PC-9 (cell line): ENCODE results near the gene SYT7. TPM values are rescaled to one million over a fixed set of nuclear protein-coding genes. Genes with fewer than 3 reads are reported as not detected.

Experiments used
- BruUV-seq: library from RNA; stranded (reverse); fragments of 400-500 nt; replicated peaks from 2 replicates; lab custom pipeline; 2021; lab: Mats Ljungman, UMichigan
- CTCF ChIA-PET: fragments of 300-600 bp; sonication (Branson Sonifier 250); formaldehyde crosslinking; loops from one replicate; lab custom pipeline; 2022; ENCODE audit warnings: antibody characterized with exemption; lab: Charles Lee
- POLR2A ChIA-PET: fragments of 300-600 bp; sonication (Branson Sonifier 250); formaldehyde crosslinking; loops from one replicate; lab custom pipeline; 2022; ENCODE audit warnings: antibody characterized with exemption; ENCODE audit not compliant: unreplicated experiment; lab: Charles Lee
- DNase-seq, 2 experiments: peaks; one replicate each; pipeline versions ENCODE4 v3.0.0 to v3.0.0-alpha.2; 2015 to 2022; ENCODE audit warnings: mixed read lengths in 1 of 2
- H2AFZ ChIP-seq: fragments of 200-600 bp; sonication (generic); 2 replicates; pipeline ENCODE4 v1.8.1; 2017; ENCODE audit warnings: antibody characterized with exemption
- H3F3A ChIP-seq: fragments of 200-600 bp; sonication (generic); 2 replicates; pipeline ENCODE4 v1.8.1; 2017; ENCODE audit warnings: antibody characterized with exemption, mild to moderate bottlenecking, low read depth; ENCODE audit not compliant: insufficient read depth
- H3K27ac ChIP-seq: fragments of 200-600 bp; sonication (generic); 2 replicates; pipeline ENCODE4 v1.6.1; 2016; ENCODE audit warnings: mixed run types
- H3K27me3 ChIP-seq: fragments of 200-600 bp; sonication (generic); 2 replicates; pipeline ENCODE4 v1.6.1; 2016; ENCODE audit warnings: low read depth, mixed run types; ENCODE audit not compliant: insufficient read depth
- H3K36me3 ChIP-seq: fragments of 200-600 bp; sonication (generic); 2 replicates; pipeline ENCODE4 v1.6.1; 2016; ENCODE audit warnings: low read depth, mixed run types
- H3K4me1 ChIP-seq: fragments of 200-600 bp; sonication (generic); replicated peaks from 2 replicates; pipeline ENCODE4 v1.6.1; 2016; ENCODE audit warnings: mixed run types; ENCODE audit not compliant: insufficient read depth
- H3K4me2 ChIP-seq: fragments of 200-600 bp; sonication (generic); 2 replicates; pipeline ENCODE4 v1.6.1; 2017; ENCODE audit warnings: mixed run types
- H3K4me3 ChIP-seq: fragments of 200-600 bp; sonication (generic); 2 replicates; pipeline ENCODE4 v1.6.1; 2016; ENCODE audit warnings: mixed run types
- H3K79me2 ChIP-seq: fragments of 200-600 bp; sonication (generic); 2 replicates; pipeline ENCODE4 v1.6.1; 2017; ENCODE audit warnings: low read depth, mixed run types
- H3K9me2 ChIP-seq: fragments of 200-600 bp; sonication (generic); 2 replicates; pipeline ENCODE4 v1.8.1; 2017; ENCODE audit warnings: mild to moderate bottlenecking; ENCODE audit not compliant: insufficient read depth
- H3K9me3 ChIP-seq: fragments of 200-600 bp; sonication (generic); 2 replicates; pipeline ENCODE4 v1.8.1; 2016; ENCODE audit warnings: low read depth; ENCODE audit not compliant: insufficient read depth
- H4K20me1 ChIP-seq: fragments of 200-600 bp; sonication (generic); 2 replicates; pipeline ENCODE4 v1.8.1; 2017; ENCODE audit not compliant: insufficient read depth
- EZH2 ChIP-seq: fragments of 200-600 bp; sonication (generic); IDR thresholded peaks from 2 replicates; pipeline ENCODE4 v1.8.0; 2017; ENCODE audit warnings: antibody characterized with exemption, low read depth
- intact Hi-C: fragments of 100-400 bp; cut with micrococcal nuclease; formaldehyde crosslinking; loops from one replicate; pipeline ENCODE4 v1.10.0; 2022; ENCODE audit not compliant: unreplicated experiment
- total RNA-seq: library from RNA; stranded (reverse); gene quantifications from 2 replicates; pipeline ENCODE4 v1.2.3, GENCODE V29; 2021
- TF ChIP-seq, protein P1 (sequence below): fragments of 200-600 bp; sonication (generic); conservative IDR thresholded peaks from 2 replicates; pipeline ENCODE4 v1.6.1; 2017; ENCODE audit warnings: mixed run types, antibody characterized with exemption, mild to moderate bottlenecking, moderate library complexity

The SYT7 gene
- total RNA-seq, 1 experiment from 2014 or later = 4.0 TPM

DNA sequence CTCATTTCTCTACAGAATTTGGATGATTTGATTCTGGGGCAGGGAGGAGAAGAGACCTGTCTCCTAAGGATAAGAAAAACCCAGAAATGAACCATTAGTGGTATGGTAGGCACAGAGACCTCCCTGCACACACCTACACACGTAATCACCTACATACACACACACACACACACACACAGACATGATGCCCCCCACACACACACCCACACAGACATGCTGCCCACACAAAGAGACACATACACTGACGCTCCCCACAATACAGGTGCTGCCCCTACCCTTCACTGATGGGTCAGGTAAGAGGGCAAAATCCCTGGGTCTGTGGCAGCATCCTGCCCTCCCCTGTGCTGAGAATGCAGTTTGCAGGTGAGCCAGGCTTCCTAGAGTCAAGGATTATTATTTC is 1.1 kb upstream of the SYT7 start:
- Histone ChIP-seq H3F3A (no peaks in the 10 kb centered on the region), H3K79me2 (no peaks in the 10 kb centered on the region)

DNA sequence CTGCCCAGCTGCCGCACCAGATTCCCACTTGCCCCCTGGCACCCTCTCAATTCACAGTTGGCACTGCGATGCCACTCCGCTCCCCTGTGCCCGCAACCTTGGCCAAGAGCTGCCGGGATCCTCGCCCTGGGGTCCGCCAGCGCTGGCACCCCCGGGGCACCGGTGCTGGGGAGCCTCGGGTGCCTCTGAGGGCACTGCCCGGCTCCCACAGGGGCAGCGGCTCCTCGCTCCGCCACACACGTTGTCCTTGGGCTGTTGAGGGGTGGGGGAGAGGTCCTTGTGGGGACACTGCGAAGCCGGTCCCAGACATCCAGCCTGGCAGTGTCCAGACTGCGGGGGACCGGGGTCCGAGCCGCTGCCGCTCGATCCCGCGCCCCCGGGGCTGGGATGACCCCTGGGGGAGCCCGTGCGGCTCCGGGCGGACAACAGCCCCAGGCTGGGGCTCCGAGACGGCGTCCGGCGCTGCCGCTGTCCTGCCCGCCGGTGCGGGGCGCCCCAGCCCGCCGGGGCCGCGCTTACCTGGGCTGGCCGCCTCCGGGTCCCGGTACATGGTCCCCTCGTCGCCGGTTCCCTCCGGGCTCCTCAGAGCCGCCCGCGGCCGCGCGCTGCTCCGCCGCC is 496 bp downstream of the SYT7 start:
- no peak overlapping the region; the same call in 1 of the 2 replicates for H2AFZ ChIP-seq
- H3K4me3 ChIP-seq = peak overlapping the region; percentile 57; the same call in 1 of the 2 replicates
- intact Hi-C loops = no loop called here
- H3K4me1 ChIP-seq = peaks cover 4% of the 10 kb centered on the region; the same call in 1 of the 2 replicates
- POLR2A ChIA-PET = interaction anchor here (0.7 kb wide), 1 partner anchor 67 kb away, joined by 4 read pairs; no protein-coding TSS in a partner anchor
- no peaks in the 10 kb centered on the region for H3K36me3 ChIP-seq
- peaks cover 5% of the 10 kb centered on the region for H4K20me1 ChIP-seq
- CTCF ChIA-PET = no interaction called here
- no TSS peak for BruUV-seq
- peak overlapping the region; percentile 87 for H3K4me2 ChIP-seq
- H3K79me2 ChIP-seq = no peaks in the 10 kb centered on the region
- no peaks in the 10 kb centered on the region for H3F3A ChIP-seq
- DNase-seq = peak in 1 of 2 experiments; percentile 55
- no peaks in the 10 kb centered on the region for H3K9me2 ChIP-seq
- no peaks in the 10 kb centered on the region for H3K9me3 ChIP-seq
- H3K27ac ChIP-seq = no peak overlapping the region
- H3K27me3 ChIP-seq = peaks cover 34% of the 10 kb centered on the region
- TF ChIP-seq, protein P1, sequence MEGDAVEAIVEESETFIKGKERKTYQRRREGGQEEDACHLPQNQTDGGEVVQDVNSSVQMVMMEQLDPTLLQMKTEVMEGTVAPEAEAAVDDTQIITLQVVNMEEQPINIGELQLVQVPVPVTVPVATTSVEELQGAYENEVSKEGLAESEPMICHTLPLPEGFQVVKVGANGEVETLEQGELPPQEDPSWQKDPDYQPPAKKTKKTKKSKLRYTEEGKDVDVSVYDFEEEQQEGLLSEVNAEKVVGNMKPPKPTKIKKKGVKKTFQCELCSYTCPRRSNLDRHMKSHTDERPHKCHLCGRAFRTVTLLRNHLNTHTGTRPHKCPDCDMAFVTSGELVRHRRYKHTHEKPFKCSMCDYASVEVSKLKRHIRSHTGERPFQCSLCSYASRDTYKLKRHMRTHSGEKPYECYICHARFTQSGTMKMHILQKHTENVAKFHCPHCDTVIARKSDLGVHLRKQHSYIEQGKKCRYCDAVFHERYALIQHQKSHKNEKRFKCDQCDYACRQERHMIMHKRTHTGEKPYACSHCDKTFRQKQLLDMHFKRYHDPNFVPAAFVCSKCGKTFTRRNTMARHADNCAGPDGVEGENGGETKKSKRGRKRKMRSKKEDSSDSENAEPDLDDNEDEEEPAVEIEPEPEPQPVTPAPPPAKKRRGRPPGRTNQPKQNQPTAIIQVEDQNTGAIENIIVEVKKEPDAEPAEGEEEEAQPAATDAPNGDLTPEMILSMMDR = no peak; the same call in 1 of the 2 replicates
- no peak for TF ChIP-seq EZH2

More for the DNA sequence above, 1.1 kb upstream of the SYT7 start:
- H3K4me3 ChIP-seq = no peak overlapping the region
- H3K9me3 ChIP-seq = no peaks in the 10 kb centered on the region
- no peak for DNase-seq
- intact Hi-C loops = loop anchor here (1.0 kb wide), 2 partner anchors 44 to 151 kb away; no protein-coding TSS in a partner anchor
- TF ChIP-seq EZH2 = no peak
- TF ChIP-seq, protein P1 = no peak
- BruUV-seq = no TSS peak
- CTCF ChIA-PET = interaction anchor here (1.0 kb wide), 1 partner anchor 15 kb away, joined by 3 read pairs; no protein-coding TSS in a partner anchor
- no peak overlapping the region for H2AFZ ChIP-seq
- no peaks in the 10 kb centered on the region for H3K9me2 ChIP-seq
- H4K20me1 ChIP-seq = no peaks in the 10 kb centered on the region; the same call in none of the 2 replicates
- POLR2A ChIA-PET = no interaction called here
- no peak overlapping the region for H3K27ac ChIP-seq
- H3K4me1 ChIP-seq = peaks cover 10% of the 10 kb centered on the region
- H3K27me3 ChIP-seq = peaks cover 44% of the 10 kb centered on the region
- H3K36me3 ChIP-seq = no peaks in the 10 kb centered on the region
- H3K4me2 ChIP-seq = peak overlapping the region; percentile 55

DNA sequence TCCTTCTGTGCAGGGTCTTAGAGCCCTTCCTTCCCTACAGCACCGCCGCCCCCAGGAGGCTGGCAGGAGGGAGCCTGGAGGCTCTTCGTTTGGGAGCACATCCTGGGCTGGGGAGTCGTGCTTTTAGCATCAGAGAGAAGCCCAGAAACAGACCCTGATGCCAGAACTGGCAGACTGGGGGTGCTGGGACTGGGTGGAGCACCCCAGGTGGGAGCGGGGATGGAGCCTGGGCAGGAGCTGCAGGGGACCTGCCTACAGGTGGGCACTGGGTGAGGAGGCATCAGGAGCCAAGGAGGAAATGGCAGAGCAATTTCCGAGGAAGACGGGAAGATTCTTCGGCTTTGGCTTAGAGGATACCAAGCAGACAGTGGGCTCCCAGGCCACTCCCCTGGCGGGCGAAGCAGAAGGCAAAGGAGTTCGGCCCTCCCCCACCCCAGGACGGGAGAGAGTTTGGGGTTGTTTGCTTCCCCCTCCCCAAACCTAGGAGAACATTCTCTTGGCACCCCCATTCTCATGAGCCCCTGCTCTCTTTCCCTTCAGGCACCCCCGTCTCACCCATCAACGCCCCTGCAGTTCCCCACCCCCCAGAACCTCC is 1.1 kb downstream of the SYT7 start:
- Histone ChIP-seq H3K4me1 (peaks cover 4% of the 10 kb centered on the region; the same call in 1 of the 2 replicates), H3K36me3 (no peaks in the 10 kb centered on the region), H3K9me3 (no peaks in the 10 kb centered on the region), H3K27ac (no peak overlapping the region), H3F3A (no peaks in the 10 kb centered on the region), H3K4me2 (peak overlapping the region; percentile 87), H3K27me3 (peaks cover 34% of the 10 kb centered on the region), H4K20me1 (peaks cover 5% of the 10 kb centered on the region), H2AFZ (no peak overlapping the region), H3K79me2 (no peaks in the 10 kb centered on the region), H3K9me2 (no peaks in the 10 kb centered on the region), H3K4me3 (peak overlapping the region; percentile 57; the same call in 1 of the 2 replicates)
- BruUV-seq = no TSS peak
- ChIA-PET POLR2A (interaction anchor here (0.7 kb wide), 1 partner anchor 66 kb away, joined by 4 read pairs; no protein-coding TSS in a partner anchor), CTCF (no interaction called here)
- TF ChIP-seq EZH2 = no peak
- TF ChIP-seq, protein P1 = no peak
- no peak for DNase-seq
- intact Hi-C loops = no loop called here
